Activated CD8-positive, alpha-beta memory T cell treated with anti-CD3 and anti-CD28 coated beads, Interleukin-2, amount 10 ng/mL, durations not matched to agents 7 days and 5 days (primary cell): ENCODE results near the gene PLIN3. TPM values are rescaled to one million over a fixed set of nuclear protein-coding genes. Genes with fewer than 3 reads are reported as not detected.
"Not testable (repeated sequence)": the region's sequence is repeated elsewhere in the genome, so short reads cannot be mapped to it uniquely, and the experiment has no call there.

Experiments
- ATAC-seq: fragments of 150-1000 bp; cut with Tn5 transposase; one replicate; pipeline ENCODE4 v1.10.0; 2021; ENCODE audit warnings: moderate library complexity
- CTCF ChIA-PET: fragments of 350-600 bp; sonication (Branson Sonifier 250); formaldehyde crosslinking; loops from one replicate; lab custom pipeline; 2021; ENCODE audit warnings: antibody characterized with exemption; lab: Charles Lee
- DNase-seq: peaks from one replicate; pipeline ENCODE4 v3.0.0-alpha.2; 2020
- H3K27ac Mint-ChIP-seq: one replicate; pipeline ENCODE4 v1.8.0; 2021; ENCODE audit warnings: mild to moderate bottlenecking, mixed read lengths
- H3K27me3 Mint-ChIP-seq: one replicate; pipeline ENCODE4 v1.8.0; 2021; ENCODE audit warnings: mixed read lengths
- H3K36me3 Mint-ChIP-seq: one replicate; pipeline ENCODE4 v1.8.0; 2021; ENCODE audit warnings: mild to moderate bottlenecking, mixed read lengths
- H3K4me1 Mint-ChIP-seq: one replicate; pipeline ENCODE4 v1.8.0; 2021; ENCODE audit warnings: mixed read lengths
- H3K4me3 Mint-ChIP-seq: one replicate; pipeline ENCODE4 v1.8.0; 2021; ENCODE audit warnings: mild to moderate bottlenecking, moderate library complexity, mixed read lengths
- H3K9me3 Mint-ChIP-seq: one replicate; pipeline ENCODE4 v1.8.0; 2022; ENCODE audit warnings: low read depth, mixed read lengths
- total RNA-seq, 2 experiments: library from RNA; stranded (reverse); gene quantifications; one replicate each; pipeline ENCODE4 v1.2.3, GENCODE V29; 2021

Gene PLIN3
- total RNA-seq, 2 experiments from 2014 or later, result 29.0 to 32.4 TPM

GRCh38 chr19:4830768-4831265 is 36.6 kb downstream of the PLIN3 start:
- no peak for ATAC-seq
- H3K4me3 Mint-ChIP-seq, result peak overlapping the region; percentile 87

GRCh38 chr19:4830332-4830731 is 37.1 kb downstream of the PLIN3 start:
- no peaks in the 10 kb centered on the region for H3K9me3 Mint-ChIP-seq
- peak overlapping the region; percentile 87 for H3K4me3 Mint-ChIP-seq
- peaks cover 9% of the 10 kb centered on the region for H3K36me3 Mint-ChIP-seq
- no peaks in the 10 kb centered on the region for H3K27me3 Mint-ChIP-seq
- no peak for ATAC-seq
- peak overlapping the region; percentile 84 for H3K27ac Mint-ChIP-seq
- H3K4me1 Mint-ChIP-seq, result peaks cover 30% of the 10 kb centered on the region
- CTCF ChIA-PET, result interaction anchor here (0.9 to 3.7 kb wide), 9 partner anchors 9 to 81 kb away, joined by 3 to 38 read pairs (median 4); no protein-coding TSS in a partner anchor
- DNase-seq, result no peak

More at GRCh38 chr19:4830768-4831265, 36.6 kb downstream of the PLIN3 start:
- Mint-ChIP-seq H3K4me1 (peaks cover 30% of the 10 kb centered on the region), H3K27me3 (no peaks in the 10 kb centered on the region), H3K9me3 (no peaks in the 10 kb centered on the region), H3K27ac (peak overlapping the region; percentile 84), H3K36me3 (peaks cover 9% of the 10 kb centered on the region)
- DNase-seq, result no peak
- CTCF ChIA-PET, result interaction anchor here (0.8 to 3.7 kb wide), 11 partner anchors 9 to 81 kb away, joined by 3 to 38 read pairs (median 3); no protein-coding TSS in a partner anchor

GRCh38 chr19:4829001-4829712 is 38.3 kb downstream of the PLIN3 start:
- Mint-ChIP-seq H3K27ac (peak overlapping the region; percentile 64), H3K36me3 (peaks cover 9% of the 10 kb centered on the region), H3K9me3 (no peaks in the 10 kb centered on the region), H3K4me3 (peak overlapping the region; percentile 54), H3K27me3 (no peaks in the 10 kb centered on the region), H3K4me1 (peaks cover 30% of the 10 kb centered on the region)
- ATAC-seq (no peak), DNase-seq (no peak)
- CTCF ChIA-PET, result interaction anchor here (1.5 to 3.7 kb wide), 2 partner anchors 20 to 22 kb away, joined by 6 to 38 read pairs; no protein-coding TSS in a partner anchor

- DNase-seq, result no peak
- Mint-ChIP-seq H3K27me3 (no peaks in the 10 kb centered on the region), H3K27ac (no peak overlapping the region), H3K4me1 (peaks cover 4% of the 10 kb centered on the region), H3K9me3 (no peaks in the 10 kb centered on the region), H3K4me3 (no peak overlapping the region), H3K36me3 (peaks cover 15% of the 10 kb centered on the region)
- CTCF ChIA-PET, result interaction anchor here (0.6 to 7.2 kb wide), 7 partner anchors 14 to 1581 kb away, joined by 3 to 46 read pairs (median 3); no protein-coding TSS in a partner anchor
- ATAC-seq, result no peak
Observed at GRCh38 chr19:4823577-4823976, 43.9 kb downstream of the PLIN3 start.

GRCh38 chr19:4822354-4822753 is 45.1 kb downstream of the PLIN3 start:
- H3K4me1 Mint-ChIP-seq, ATAC-seq, H3K4me3 Mint-ChIP-seq, DNase-seq, H3K27ac Mint-ChIP-seq, H3K27me3 Mint-ChIP-seq, H3K9me3 Mint-ChIP-seq: not testable (repeated sequence)
- CTCF ChIA-PET, result interaction anchor here (0.9 to 7.2 kb wide), 3 partner anchors 8 to 29 kb away, joined by 7 to 46 read pairs (median 7); no protein-coding TSS in a partner anchor
- peaks cover 16% of the 10 kb centered on the region for H3K36me3 Mint-ChIP-seq

- no peak overlapping the region for H3K4me3 Mint-ChIP-seq
- H3K27me3 Mint-ChIP-seq, result no peaks in the 10 kb centered on the region
- no peak overlapping the region for H3K27ac Mint-ChIP-seq
- H3K9me3 Mint-ChIP-seq, result no peaks in the 10 kb centered on the region
- CTCF ChIA-PET, result interaction anchor here (0.9 to 7.2 kb wide), 2 partner anchors 10 to 12 kb away, joined by 7 to 46 read pairs; no protein-coding TSS in a partner anchor
- DNase-seq, result no peak
- no peak for ATAC-seq
- H3K4me1 Mint-ChIP-seq, result peaks cover 3% of the 10 kb centered on the region
- H3K36me3 Mint-ChIP-seq, result peaks cover 24% of the 10 kb centered on the region
Observed at GRCh38 chr19:4821265-4821664, 46.2 kb downstream of the PLIN3 start.

- peaks cover 22% of the 10 kb centered on the region for H3K4me1 Mint-ChIP-seq
- CTCF ChIA-PET, result interaction anchor here (2.1 to 3.1 kb wide), 3 partner anchors 8 to 94 kb away, joined by 8 to 22 read pairs (median 11); no protein-coding TSS in a partner anchor
- peaks cover 25% of the 10 kb centered on the region for H3K36me3 Mint-ChIP-seq
- no peaks in the 10 kb centered on the region for H3K27me3 Mint-ChIP-seq
- H3K4me3 Mint-ChIP-seq, result no peak overlapping the region
- peaks cover 2% of the 10 kb centered on the region for H3K9me3 Mint-ChIP-seq
- H3K27ac Mint-ChIP-seq, result no peak overlapping the region
- ATAC-seq (no peak), DNase-seq (no peak)
Observed at GRCh38 chr19:4817467-4818277, 49.8 kb downstream of the PLIN3 start.

- DNase-seq, result no peak
- Mint-ChIP-seq H3K9me3 (peaks cover 2% of the 10 kb centered on the region), H3K27me3 (no peaks in the 10 kb centered on the region), H3K4me3 (no peak overlapping the region), H3K36me3 (peaks cover 22% of the 10 kb centered on the region), H3K27ac (no peak overlapping the region), H3K4me1 (peaks cover 23% of the 10 kb centered on the region)
- CTCF ChIA-PET, result interaction anchor here (1.3 to 3.1 kb wide), 4 partner anchors 7 to 214 kb away, joined by 7 to 22 read pairs (median 10); no protein-coding TSS in a partner anchor
- ATAC-seq, result no peak
Observed at GRCh38 chr19:4816950-4817278, 50.6 kb downstream of the PLIN3 start.

- CTCF ChIA-PET, result interaction anchor here (1.3 to 3.1 kb wide), 3 partner anchors 7 to 215 kb away, joined by 7 to 22 read pairs (median 8); no protein-coding TSS in a partner anchor
- H3K36me3 Mint-ChIP-seq, result peaks cover 22% of the 10 kb centered on the region
- H3K4me3 Mint-ChIP-seq, result no peak overlapping the region
- ATAC-seq (no peak), DNase-seq (no peak)
- no peaks in the 10 kb centered on the region for H3K27me3 Mint-ChIP-seq
- H3K4me1 Mint-ChIP-seq, result peaks cover 26% of the 10 kb centered on the region
- H3K27ac Mint-ChIP-seq, result no peak overlapping the region
- peaks cover 2% of the 10 kb centered on the region for H3K9me3 Mint-ChIP-seq
Observed at GRCh38 chr19:4816202-4816949, 51.1 kb downstream of the PLIN3 start.

- Mint-ChIP-seq H3K27ac (peak overlapping the region; percentile 41), H3K36me3 (peaks cover 22% of the 10 kb centered on the region), H3K9me3 (peaks cover 2% of the 10 kb centered on the region), H3K4me1 (peaks cover 28% of the 10 kb centered on the region), H3K27me3 (no peaks in the 10 kb centered on the region), H3K4me3 (peak overlapping the region; percentile 57)
- ATAC-seq, result peak; percentile 82
- CTCF ChIA-PET, result interaction anchor here (0.9 to 14.6 kb wide), 4 partner anchors 15 to 215 kb away, joined by 3 to 418 read pairs (median 8); no protein-coding TSS in a partner anchor
- DNase-seq, result peak; percentile 85
Observed at GRCh38 chr19:4815426-4816201, 51.9 kb downstream of the PLIN3 start.

- Mint-ChIP-seq H3K27ac (peak overlapping the region; percentile 41), H3K9me3 (peaks cover 2% of the 10 kb centered on the region), H3K27me3 (no peaks in the 10 kb centered on the region), H3K4me3 (peak overlapping the region; percentile 57), H3K4me1 (peaks cover 28% of the 10 kb centered on the region), H3K36me3 (peaks cover 22% of the 10 kb centered on the region)
- ATAC-seq (no peak), DNase-seq (no peak)
- CTCF ChIA-PET, result interaction anchor here (0.7 to 14.6 kb wide), 5 partner anchors 10 to 217 kb away, joined by 3 to 418 read pairs (median 4); partner anchors contain the start of gene TICAM1
Observed at GRCh38 chr19:4814625-4815425, 52.6 kb downstream of the PLIN3 start.
